HG03045 (cell line): Measurements from ENCODE around the gene AIFM3.

Experiments used
- ATAC-seq: cut with Tn5 transposase; IDR thresholded peaks from one replicate; pipeline ENCODE4 v1.9.1; 2021; ENCODE audit warnings: mild to moderate bottlenecking, moderate library complexity; ENCODE audit not compliant: unreplicated experiment

The AIFM3 gene

GRCh38 chr22:20974336-20974955, 7.4 kb downstream of the AIFM3 start:
- ATAC-seq: no peak

GRCh38 chr22:20975541-20976290, 8.7 kb downstream of the AIFM3 start:
- no peak for ATAC-seq

- no peak for ATAC-seq
Observed at GRCh38 chr22:20976291-20976877, 9.3 kb downstream of the AIFM3 start.

GRCh38 chr22:20977019-20977418, 10.0 kb downstream of the AIFM3 start:
- no peak for ATAC-seq

GRCh38 chr22:20977516-20978170, 10.6 kb downstream of the AIFM3 start:
- ATAC-seq: no peak

- no peak for ATAC-seq
Observed at GRCh38 chr22:20978419-20978818, 11.4 kb downstream of the AIFM3 start.

- no peak for ATAC-seq
Observed at GRCh38 chr22:20979243-20979809, 12.3 kb downstream of the AIFM3 start.

GRCh38 chr22:20979940-20980453, 12.9 kb downstream of the AIFM3 start:
- no peak for ATAC-seq

GRCh38 chr22:20980523-20980922, 13.5 kb downstream of the AIFM3 start:
- ATAC-seq: no peak

- no peak for ATAC-seq
Observed at GRCh38 chr22:20980938-20981722, 14.1 kb downstream of the AIFM3 start.

- peak; percentile 79 for ATAC-seq
Observed at GRCh38 chr22:20981787-20982562, 14.9 kb downstream of the AIFM3 start, which contains the start of gene LZTR1. TSS of gene LZTR1 (plus strand) at chr22:20982297. CDS start at chr22:20982372, 75 bp downstream.

- peak; percentile 27 for ATAC-seq
Observed at GRCh38 chr22:20982563-20982882, 15.5 kb downstream of the AIFM3 start.

- ATAC-seq: no peak
Observed at GRCh38 chr22:20983081-20983771, 16.2 kb downstream of the AIFM3 start.

GRCh38 chr22:20985720-20986119, 18.7 kb downstream of the AIFM3 start:
- ATAC-seq: no peak

- no peak for ATAC-seq
Observed at GRCh38 chr22:20986365-20986764, 19.3 kb downstream of the AIFM3 start.

GRCh38 chr22:20987375-20987774, 20.3 kb downstream of the AIFM3 start:
- ATAC-seq: no peak

GRCh38 chr22:20988573-20989322, 21.7 kb downstream of the AIFM3 start:
- ATAC-seq: no peak
